A549 (cell line): ENCODE results near the gene SPHK1.

Source experiments
- BHLHE40 ChIP-seq: IDR thresholded peaks from 2 replicates; pipeline ENCODE4 v1.6.1; 2012; ENCODE audit warnings: low read depth, low read length, inconsistent platforms
- CTCF ChIP-seq: fragments of >200 bp; sonication (Bioruptor Twin); formaldehyde crosslinking; IDR thresholded peaks from 3 replicates; pipeline ENCODE4 v1.5.1; 2016
- HDAC2 ChIP-seq: fragments of 200-600 bp; sonication (generic); IDR thresholded peaks from 2 replicates; pipeline ENCODE4 v1.6.1; 2016
- MAZ ChIP-seq: fragments of 150-350 bp; IDR thresholded peaks from 2 replicates; pipeline ENCODE4 v1.6.1; 2014; ENCODE audit warnings: antibody characterized with exemption, low read depth, low read length, borderline replicate concordance
- MYC ChIP-seq: IDR thresholded peaks from 2 replicates; pipeline ENCODE4 v1.6.1; 2012; ENCODE audit warnings: mild to moderate bottlenecking, inconsistent platforms, low read length, improper control_type of control experiment, borderline replicate concordance
- NFE2L2 ChIP-seq: fragments of 150-350 bp; conservative IDR thresholded peaks from 2 replicates; pipeline ENCODE4 v1.6.1; 2014; ENCODE audit warnings: low read length
- NR3C1 ChIP-seq: fragments of >200 bp; sonication (Bioruptor Twin); formaldehyde crosslinking; IDR thresholded peaks from 3 replicates; pipeline ENCODE4 v1.6.1; 2017
- POLR2A ChIP-seq: IDR thresholded peaks from 2 replicates; pipeline ENCODE4 v1.6.1; 2012; ENCODE audit warnings: mild to moderate bottlenecking, low read length
- POLR2AphosphoS2 ChIP-seq: conservative IDR thresholded peaks from 2 replicates; pipeline ENCODE4 v1.6.1; 2012; ENCODE audit warnings: low read length, improper control_type of control experiment, inconsistent platforms
- RAD21 ChIP-seq, 2 experiments: fragments of >200 bp in 1 of 2; sonication (Bioruptor Twin) in 1 of 2; formaldehyde crosslinking in 1 of 2; IDR thresholded peaks in 1 of 2; conservative IDR thresholded peaks in 1 of 2; 2 replicates in 1 of 2; 3 replicates in 1 of 2; pipeline ENCODE4 v1.6.1; 2012 to 2018; ENCODE audit warnings: inconsistent platforms in 1 of 2
- REST ChIP-seq: fragments of 200-600 bp; sonication (generic); IDR thresholded peaks from 2 replicates; pipeline ENCODE4 v1.6.1; 2016; ENCODE audit warnings: antibody characterized with exemption, mild to moderate bottlenecking, moderate library complexity
- USF2 ChIP-seq: fragments of 450-650 bp; IDR thresholded peaks from 2 replicates; pipeline ENCODE4 v1.6.1; 2014; ENCODE audit warnings: antibody characterized with exemption

- TF ChIP-seq CTCF (no peak), REST (no peak), USF2 (no peak), MYC (no peak), NFE2L2 (no peak), POLR2A (no peak), HDAC2 (no peak), POLR2AphosphoS2 (no peak), MAZ (no peak), NR3C1 (no peak), BHLHE40 (no peak), RAD21 (conservative IDR thresholded peaks at IDR 0.05 in 1 of 2, IDR thresholded peaks at IDR 0.05 in 1 of 2) (no peak)
Observed at GRCh38 chr17:76390003-76390421, 5.6 kb downstream of the SPHK1 start.
